BE2C (cell line): ENCODE results near the gene IGF2R.

Source experiments
- DNase-seq: peaks from one replicate; pipeline ENCODE4 v3.0.0-alpha.2; 2020
- H3K27me3 ChIP-seq: fragments of 250-450 bp; sonication (Bioruptor Pico); 2 replicates; pipeline ENCODE4 v1.5.1; 2020; ENCODE audit warnings: mild to moderate bottlenecking
- H3K36me3 ChIP-seq: fragments of 250-450 bp; sonication (Bioruptor Pico); 2 replicates; pipeline ENCODE4 v1.5.1; 2020; ENCODE audit warnings: mild to moderate bottlenecking
- H3K4me1 ChIP-seq: fragments of 250-450 bp; sonication (Bioruptor Pico); 2 replicates; pipeline ENCODE4 v1.5.1; 2020
- H3K4me3 ChIP-seq: 2 replicates; pipeline ENCODE4 v1.5.1; 2011; ENCODE audit warnings: low read depth, low read length
- H3K9me3 ChIP-seq: fragments of 250-450 bp; sonication (Bioruptor Pico); 2 replicates; pipeline ENCODE4 v1.5.1; 2020
- TF ChIP-seq, protein P1 (sequence below): IDR thresholded peaks from 2 replicates; pipeline ENCODE4 v1.5.1; 2012; ENCODE audit warnings: mild to moderate bottlenecking, low read depth, low read length

The IGF2R gene

DNA sequence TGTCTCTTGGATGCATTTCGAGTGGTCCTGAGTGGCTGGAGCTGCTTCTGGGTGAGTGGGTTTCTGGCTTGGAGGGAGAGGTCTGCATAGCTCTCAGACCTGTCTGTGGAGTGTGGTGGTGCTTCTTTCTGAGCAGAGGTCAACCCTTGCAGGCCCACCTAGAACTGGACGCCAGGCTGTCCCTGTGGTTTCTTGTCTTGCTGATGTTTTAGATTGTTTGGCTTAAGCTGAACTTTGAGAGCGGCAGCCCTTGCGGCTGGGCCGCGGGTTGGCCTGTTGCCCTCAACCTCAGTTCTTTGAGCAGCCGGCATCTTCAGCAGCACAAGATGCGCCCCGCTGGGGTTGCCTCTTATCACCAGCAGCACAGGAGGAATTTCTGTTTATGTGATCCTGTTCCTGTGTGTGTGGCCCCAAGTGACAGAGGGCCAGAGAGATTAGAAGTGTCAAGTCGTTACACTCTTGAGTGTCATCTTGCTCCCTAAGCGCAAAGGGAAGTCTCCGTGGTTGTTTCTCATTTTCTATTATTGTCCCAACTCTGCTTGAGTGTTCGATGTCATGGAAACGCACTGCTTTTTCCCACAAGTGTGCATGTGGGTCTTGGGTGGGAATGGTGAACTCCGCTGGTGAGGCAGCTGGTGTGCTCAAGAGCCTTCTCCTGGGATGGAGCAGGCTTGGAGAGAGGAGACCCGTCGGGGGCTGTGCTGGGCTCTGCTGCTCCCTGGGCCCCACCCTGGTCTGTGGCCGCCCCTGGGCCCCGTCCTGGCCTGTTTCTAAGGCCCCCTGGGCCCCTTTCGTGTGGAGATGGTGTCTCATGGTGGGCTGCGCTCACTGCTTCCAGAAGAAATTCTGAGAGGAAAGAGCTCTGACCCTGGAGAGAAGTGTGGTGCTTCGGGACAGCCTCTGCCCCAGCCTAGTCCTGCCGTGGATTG lies 132.7 kb downstream of the IGF2R start:
- Histone ChIP-seq H3K4me1 (no peaks in the 10 kb centered on the region), H3K27me3 (no peaks in the 10 kb centered on the region), H3K4me3 (no peak overlapping the region), H3K9me3 (no peaks in the 10 kb centered on the region), H3K36me3 (peaks cover 12% of the 10 kb centered on the region)
- TF ChIP-seq, protein P1, sequence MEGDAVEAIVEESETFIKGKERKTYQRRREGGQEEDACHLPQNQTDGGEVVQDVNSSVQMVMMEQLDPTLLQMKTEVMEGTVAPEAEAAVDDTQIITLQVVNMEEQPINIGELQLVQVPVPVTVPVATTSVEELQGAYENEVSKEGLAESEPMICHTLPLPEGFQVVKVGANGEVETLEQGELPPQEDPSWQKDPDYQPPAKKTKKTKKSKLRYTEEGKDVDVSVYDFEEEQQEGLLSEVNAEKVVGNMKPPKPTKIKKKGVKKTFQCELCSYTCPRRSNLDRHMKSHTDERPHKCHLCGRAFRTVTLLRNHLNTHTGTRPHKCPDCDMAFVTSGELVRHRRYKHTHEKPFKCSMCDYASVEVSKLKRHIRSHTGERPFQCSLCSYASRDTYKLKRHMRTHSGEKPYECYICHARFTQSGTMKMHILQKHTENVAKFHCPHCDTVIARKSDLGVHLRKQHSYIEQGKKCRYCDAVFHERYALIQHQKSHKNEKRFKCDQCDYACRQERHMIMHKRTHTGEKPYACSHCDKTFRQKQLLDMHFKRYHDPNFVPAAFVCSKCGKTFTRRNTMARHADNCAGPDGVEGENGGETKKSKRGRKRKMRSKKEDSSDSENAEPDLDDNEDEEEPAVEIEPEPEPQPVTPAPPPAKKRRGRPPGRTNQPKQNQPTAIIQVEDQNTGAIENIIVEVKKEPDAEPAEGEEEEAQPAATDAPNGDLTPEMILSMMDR: no peak
- no peak for DNase-seq

DNA sequence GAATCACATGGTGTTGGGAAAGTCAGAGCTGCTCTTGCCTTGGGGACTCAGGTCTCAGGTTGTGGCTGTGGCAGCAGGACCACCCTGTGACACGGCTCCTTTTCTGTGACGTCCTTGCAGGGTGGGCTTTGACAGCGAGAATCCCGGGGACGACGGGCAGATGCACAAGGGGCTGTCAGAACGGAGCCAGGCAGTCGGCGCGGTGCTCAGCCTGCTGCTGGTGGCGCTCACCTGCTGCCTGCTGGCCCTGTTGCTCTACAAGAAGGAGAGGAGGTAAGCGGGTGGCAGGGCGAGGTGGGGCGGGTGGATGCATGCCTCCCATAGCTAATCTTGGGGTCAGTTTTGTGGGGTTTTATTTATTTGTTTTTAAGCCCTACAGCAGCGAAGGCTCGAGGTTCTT lies 133.5 kb downstream of the IGF2R start:
- no peak for DNase-seq
- Histone ChIP-seq H3K4me1 (no peaks in the 10 kb centered on the region), H3K9me3 (no peaks in the 10 kb centered on the region), H3K4me3 (no peak overlapping the region), H3K36me3 (peaks cover 11% of the 10 kb centered on the region), H3K27me3 (no peaks in the 10 kb centered on the region)
- TF ChIP-seq, protein P1: no peak

DNA sequence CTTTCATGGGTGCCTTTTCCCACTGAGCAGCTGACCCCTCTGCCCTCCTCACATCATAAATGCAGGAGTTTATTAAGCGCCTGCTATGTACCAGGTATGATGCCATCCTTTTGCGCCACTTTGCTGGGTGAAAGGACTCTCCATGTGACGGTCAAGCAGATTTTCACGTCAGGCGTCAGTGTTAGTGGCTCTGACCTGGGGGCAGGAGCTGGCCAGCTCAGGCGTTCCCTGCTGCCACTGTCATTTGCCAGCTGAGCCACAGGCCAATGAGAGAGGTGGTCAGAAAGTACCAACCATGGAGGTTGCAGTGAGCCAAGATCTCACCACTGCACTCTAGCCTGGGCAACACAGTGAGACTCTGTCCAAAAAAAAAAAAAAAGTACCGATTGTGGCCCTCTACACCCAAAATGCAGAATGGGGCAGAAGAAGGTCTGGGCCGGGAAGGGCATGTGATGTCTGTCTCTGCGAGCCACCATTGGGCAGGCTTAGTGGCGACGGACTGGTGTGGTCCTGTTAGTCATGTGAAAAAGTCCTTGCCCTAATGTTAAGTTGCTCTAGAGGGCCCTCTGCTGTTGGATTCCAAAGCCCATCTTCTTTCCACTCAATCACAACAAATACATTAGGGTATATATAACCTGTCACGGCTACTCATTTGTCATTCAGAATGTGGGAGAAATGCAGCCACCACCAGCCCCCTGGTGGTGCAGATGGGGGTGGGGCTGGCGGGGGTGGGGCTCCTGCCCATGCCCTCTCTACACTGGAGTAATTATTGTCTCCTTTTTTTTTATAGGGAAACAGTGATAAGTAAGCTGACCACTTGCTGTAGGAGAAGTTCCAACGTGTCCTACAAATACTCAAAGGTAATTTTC lies 134.3 kb downstream of the IGF2R start:
- peak; percentile 40 for DNase-seq
- Histone ChIP-seq H3K27me3 (no peaks in the 10 kb centered on the region), H3K36me3 (peaks cover 11% of the 10 kb centered on the region), H3K9me3 (no peaks in the 10 kb centered on the region), H3K4me1 (no peaks in the 10 kb centered on the region), H3K4me3 (no peak overlapping the region)
- TF ChIP-seq, protein P1: peak; percentile 57

DNA sequence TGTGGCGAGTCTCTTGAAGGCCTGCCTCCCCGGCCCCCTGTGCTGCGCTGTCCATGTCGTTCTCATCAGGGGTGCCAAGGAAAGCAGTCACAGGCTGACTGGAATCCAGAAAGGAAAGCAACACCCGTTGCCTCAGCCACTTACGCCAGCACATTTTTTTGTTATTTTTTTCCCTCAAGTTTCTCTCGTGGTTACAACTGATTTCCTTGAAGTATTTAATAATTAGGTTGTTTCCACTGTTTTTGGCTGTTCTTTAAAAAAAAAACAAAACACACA lies 134.9 kb downstream of the IGF2R start:
- TF ChIP-seq, protein P1: no peak
- H3K27me3 ChIP-seq: no peaks in the 10 kb centered on the region
- no peaks in the 10 kb centered on the region for H3K9me3 ChIP-seq
- peaks cover 11% of the 10 kb centered on the region for H3K36me3 ChIP-seq
- no peaks in the 10 kb centered on the region for H3K4me1 ChIP-seq
- no peak for DNase-seq
- no peak overlapping the region for H3K4me3 ChIP-seq

DNA sequence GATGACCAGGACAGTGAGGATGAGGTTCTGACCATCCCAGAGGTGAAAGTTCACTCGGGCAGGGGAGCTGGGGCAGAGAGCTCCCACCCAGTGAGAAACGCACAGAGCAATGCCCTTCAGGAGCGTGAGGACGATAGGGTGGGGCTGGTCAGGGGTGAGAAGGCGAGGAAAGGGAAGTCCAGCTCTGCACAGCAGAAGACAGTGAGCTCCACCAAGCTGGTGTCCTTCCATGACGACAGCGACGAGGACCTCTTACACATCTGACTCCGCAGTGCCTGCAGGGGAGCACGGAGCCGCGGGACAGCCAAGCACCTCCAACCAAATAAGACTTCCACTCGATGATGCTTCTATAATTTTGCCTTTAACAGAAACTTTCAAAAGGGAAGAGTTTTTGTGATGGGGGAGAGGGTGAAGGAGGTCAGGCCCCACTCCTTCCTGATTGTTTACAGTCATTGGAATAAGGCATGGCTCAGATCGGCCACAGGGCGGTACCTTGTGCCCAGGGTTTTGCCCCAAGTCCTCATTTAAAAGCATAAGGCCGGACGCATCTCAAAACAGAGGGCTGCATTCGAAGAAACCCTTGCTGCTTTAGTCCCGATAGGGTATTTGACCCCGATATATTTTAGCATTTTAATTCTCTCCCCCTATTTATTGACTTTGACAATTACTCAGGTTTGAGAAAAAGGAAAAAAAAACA lies 136.1 kb downstream of the IGF2R start:
- H3K27me3 ChIP-seq: no peaks in the 10 kb centered on the region
- H3K4me3 ChIP-seq: no peak overlapping the region
- TF ChIP-seq, protein P1: no peak
- H3K4me1 ChIP-seq: no peaks in the 10 kb centered on the region
- no peaks in the 10 kb centered on the region for H3K9me3 ChIP-seq
- no peak for DNase-seq
- peaks cover 7% of the 10 kb centered on the region for H3K36me3 ChIP-seq
